Cardiac muscle cell (in vitro differentiated cells and primary cell): ENCODE measurements around the gene TMEM9. TPM values are rescaled to one million over a fixed set of nuclear protein-coding genes. Genes with fewer than 3 reads are reported as not detected.

ENCODE experiments used
- DNase-seq, 2 donors: peaks; one replicate each; pipeline versions ENCODE4 v3.0.0 to v3.0.0-alpha.2; 2010 to 2017; ENCODE audit warnings: low read depth in 1 of 2, low spot score in 1 of 2
- H3K27ac ChIP-seq: fragments of 200-600 bp; sonication (generic); 2 replicates; pipeline ENCODE4 v1.5.1; 2016
- H3K27me3 ChIP-seq: fragments of 200-600 bp; sonication (generic); 2 replicates; pipeline ENCODE4 v1.6.0; 2016; ENCODE audit warnings: control low read depth
- H3K36me3 ChIP-seq: fragments of 200-600 bp; sonication (generic); 2 replicates; pipeline ENCODE4 v1.5.1; 2016; ENCODE audit warnings: control low read depth
- H3K4me1 ChIP-seq: fragments of 200-600 bp; sonication (generic); 2 replicates; pipeline ENCODE4 v1.8.1; 2017; ENCODE audit warnings: low read depth, mild to moderate bottlenecking, mixed run types
- H3K4me3 ChIP-seq: fragments of 200-600 bp; sonication (generic); 2 replicates; pipeline ENCODE4 v1.5.1; 2016; ENCODE audit warnings: mild to moderate bottlenecking
- H3K9me3 ChIP-seq: fragments of 200-600 bp; sonication (generic); 2 replicates; pipeline ENCODE4 v1.5.1; 2017; ENCODE audit warnings: low read depth, mild to moderate bottlenecking, control low read depth
- polyA plus RNA-seq: library from polyadenylated mRNA; unstranded; fragments of >200 nt; fragmentation: Nextera tagmentation; extraction: Ambion mirVana; gene quantifications from 2 replicates; pipeline ENCODE4 v1.2.1, GENCODE V29; 2016
- total RNA-seq: library from RNA; depleted of rRNA; stranded (reverse); fragments of >200 nt; gene quantifications from 2 replicates; pipeline ENCODE4 v1.2.3, GENCODE V29; 2016
- TF ChIP-seq, protein P1 (sequence below): IDR thresholded peaks from 2 replicates; pipeline ENCODE4 v1.5.1; 2012; ENCODE audit warnings: low read depth, mild to moderate bottlenecking, low read length

The TMEM9 gene
- total and polyA plus RNA-seq, 2 experiments from 2014 or later = 171 to 215 TPM

DNA sequence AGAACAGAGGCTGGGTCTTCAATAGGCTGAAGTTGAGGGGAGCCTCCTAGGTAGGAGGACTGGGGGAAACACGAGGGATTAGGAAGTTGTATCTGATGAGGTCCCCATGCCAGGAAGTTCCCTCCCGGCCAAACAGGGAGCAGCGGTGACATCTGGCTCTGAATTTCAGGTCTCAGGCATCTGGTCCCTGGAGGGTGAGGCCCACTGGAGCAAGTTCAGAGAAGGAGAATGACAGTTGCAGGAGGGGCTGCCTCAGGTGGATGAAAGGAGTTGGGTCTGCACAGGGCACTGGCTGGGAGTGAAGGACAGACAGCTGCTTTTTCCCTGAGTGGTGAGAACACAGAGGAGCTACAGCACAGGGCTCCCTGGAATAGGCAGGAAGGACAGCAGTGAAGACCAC lies 9.1 kb downstream of the TMEM9 start:
- TF ChIP-seq, protein P1, sequence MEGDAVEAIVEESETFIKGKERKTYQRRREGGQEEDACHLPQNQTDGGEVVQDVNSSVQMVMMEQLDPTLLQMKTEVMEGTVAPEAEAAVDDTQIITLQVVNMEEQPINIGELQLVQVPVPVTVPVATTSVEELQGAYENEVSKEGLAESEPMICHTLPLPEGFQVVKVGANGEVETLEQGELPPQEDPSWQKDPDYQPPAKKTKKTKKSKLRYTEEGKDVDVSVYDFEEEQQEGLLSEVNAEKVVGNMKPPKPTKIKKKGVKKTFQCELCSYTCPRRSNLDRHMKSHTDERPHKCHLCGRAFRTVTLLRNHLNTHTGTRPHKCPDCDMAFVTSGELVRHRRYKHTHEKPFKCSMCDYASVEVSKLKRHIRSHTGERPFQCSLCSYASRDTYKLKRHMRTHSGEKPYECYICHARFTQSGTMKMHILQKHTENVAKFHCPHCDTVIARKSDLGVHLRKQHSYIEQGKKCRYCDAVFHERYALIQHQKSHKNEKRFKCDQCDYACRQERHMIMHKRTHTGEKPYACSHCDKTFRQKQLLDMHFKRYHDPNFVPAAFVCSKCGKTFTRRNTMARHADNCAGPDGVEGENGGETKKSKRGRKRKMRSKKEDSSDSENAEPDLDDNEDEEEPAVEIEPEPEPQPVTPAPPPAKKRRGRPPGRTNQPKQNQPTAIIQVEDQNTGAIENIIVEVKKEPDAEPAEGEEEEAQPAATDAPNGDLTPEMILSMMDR = no peak
- Histone ChIP-seq H3K4me1 (no peaks in the 10 kb centered on the region), H3K36me3 (peaks cover 59% of the 10 kb centered on the region), H3K9me3 (no peaks in the 10 kb centered on the region), H3K27ac (no peak overlapping the region), H3K4me3 (no peak overlapping the region), H3K27me3 (no peaks in the 10 kb centered on the region)
- no peak for DNase-seq

DNA sequence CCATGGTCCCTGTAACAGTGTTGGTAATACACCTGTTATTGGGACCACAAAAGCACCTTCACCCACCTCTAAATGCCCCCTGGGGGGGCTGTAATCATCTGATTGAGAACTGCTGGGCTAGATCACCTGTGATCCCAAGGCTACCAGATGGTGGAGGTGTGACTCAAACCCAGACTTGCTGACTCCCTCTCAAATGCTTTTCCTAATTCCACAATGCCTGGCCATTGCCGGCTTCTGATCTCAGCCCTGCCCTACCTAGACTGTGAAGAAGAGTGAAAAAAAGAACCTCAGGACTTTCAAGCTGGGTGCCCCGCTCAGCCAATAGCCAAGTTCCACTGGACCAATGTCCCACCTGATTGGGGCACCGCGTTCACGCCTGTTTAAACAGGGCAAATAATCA lies 9.6 kb downstream of the TMEM9 start:
- H3K27ac ChIP-seq = no peak overlapping the region
- no peak overlapping the region for H3K4me3 ChIP-seq
- H3K9me3 ChIP-seq = no peaks in the 10 kb centered on the region
- TF ChIP-seq, protein P1 = no peak
- peaks cover 55% of the 10 kb centered on the region for H3K36me3 ChIP-seq
- DNase-seq = no peak
- no peaks in the 10 kb centered on the region for H3K4me1 ChIP-seq
- no peaks in the 10 kb centered on the region for H3K27me3 ChIP-seq

DNA sequence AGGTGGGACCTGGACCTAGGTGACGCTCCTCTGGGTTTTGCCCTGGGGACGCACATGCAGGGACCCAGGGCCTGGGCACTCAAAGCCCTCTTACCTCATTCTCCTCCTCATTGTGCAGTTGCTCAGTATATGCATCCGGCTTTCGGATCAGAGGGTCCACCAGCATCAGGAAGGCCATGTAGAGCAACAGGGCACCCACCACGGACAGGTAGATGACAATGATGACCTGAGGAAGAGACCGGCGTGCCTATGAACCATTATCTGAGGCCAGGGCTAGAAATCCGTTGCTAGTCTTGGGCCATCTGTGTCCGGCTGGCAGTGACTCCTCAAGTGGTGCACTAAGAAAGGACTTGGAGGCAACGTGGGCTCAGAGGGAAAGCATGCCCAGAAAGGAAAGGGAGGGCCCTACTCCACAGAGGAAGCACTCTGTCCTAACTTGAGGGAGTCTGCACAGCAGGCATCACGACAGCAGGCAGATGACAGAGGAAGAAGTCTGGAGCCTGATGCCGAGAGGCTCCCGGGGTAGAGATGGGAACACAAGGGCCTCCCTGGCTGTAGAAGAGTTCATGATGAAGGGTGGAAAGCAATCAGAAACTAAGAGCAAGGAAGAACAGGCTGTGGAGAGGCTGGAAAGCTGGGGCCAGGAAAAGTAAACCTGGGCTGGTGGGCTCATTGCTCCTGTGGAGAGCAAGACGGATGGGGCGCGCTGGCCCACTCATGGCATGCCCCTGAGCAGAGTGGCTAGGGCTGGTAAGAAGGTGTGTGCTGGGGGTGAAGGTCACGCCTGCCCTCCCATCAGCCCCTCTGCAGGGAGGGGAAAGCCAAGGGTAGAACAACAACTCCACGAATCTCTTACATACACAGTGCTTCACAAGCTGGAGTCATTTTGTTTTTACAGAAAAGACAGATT lies 10.3 kb downstream of the TMEM9 start:
- no peak overlapping the region for H3K4me3 ChIP-seq
- H3K27ac ChIP-seq = no peak overlapping the region
- no peaks in the 10 kb centered on the region for H3K9me3 ChIP-seq
- no peaks in the 10 kb centered on the region for H3K4me1 ChIP-seq
- no peaks in the 10 kb centered on the region for H3K27me3 ChIP-seq
- DNase-seq = no peak
- peaks cover 50% of the 10 kb centered on the region for H3K36me3 ChIP-seq
- TF ChIP-seq, protein P1 = no peak

DNA sequence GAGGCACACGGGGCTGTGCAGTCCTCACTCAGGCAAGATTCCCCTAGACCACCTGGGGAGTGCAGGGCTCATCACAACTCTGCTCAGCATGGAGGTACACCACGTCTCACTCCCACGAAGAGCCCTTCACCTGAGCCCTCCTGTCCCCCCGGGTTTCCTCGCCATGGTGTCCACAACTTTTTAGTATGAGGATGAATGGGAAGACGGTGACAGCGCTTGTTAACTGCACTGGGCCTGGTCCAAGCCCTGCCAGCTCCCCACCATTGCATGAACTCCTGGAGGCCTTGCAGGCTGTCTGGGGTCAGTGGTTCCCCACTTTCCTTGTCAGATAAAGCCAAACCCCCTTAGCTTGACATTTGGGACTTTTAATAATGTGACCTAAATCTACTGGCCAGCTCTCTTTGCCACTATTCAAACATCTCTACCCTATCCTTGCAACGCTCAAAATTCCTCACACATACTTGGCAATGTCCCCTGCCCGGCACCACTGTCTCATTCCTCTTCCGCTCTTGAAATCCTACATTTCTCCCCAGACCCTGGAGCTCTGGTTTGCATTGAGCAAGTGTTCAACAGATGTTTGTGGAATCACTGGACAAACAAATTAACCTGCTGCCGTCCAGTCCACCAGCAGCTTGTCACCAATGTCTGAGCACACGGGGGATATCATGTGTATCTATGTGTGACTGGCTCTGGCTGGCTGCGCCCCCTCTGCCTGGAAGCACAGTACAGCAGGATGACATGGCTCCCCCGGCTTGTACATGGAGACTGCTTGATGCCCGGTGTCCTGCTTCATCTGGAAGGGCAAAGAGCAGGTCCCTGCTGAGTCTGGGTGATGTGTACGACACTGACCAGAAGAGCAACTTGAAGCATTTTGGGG lies 11.2 kb downstream of the TMEM9 start:
- H3K27me3 ChIP-seq = no peaks in the 10 kb centered on the region
- H3K9me3 ChIP-seq = no peaks in the 10 kb centered on the region
- no peaks in the 10 kb centered on the region for H3K4me1 ChIP-seq
- no peak overlapping the region for H3K4me3 ChIP-seq
- DNase-seq = no peak
- TF ChIP-seq, protein P1 = no peak
- no peak overlapping the region for H3K27ac ChIP-seq
- peaks cover 47% of the 10 kb centered on the region for H3K36me3 ChIP-seq

DNA sequence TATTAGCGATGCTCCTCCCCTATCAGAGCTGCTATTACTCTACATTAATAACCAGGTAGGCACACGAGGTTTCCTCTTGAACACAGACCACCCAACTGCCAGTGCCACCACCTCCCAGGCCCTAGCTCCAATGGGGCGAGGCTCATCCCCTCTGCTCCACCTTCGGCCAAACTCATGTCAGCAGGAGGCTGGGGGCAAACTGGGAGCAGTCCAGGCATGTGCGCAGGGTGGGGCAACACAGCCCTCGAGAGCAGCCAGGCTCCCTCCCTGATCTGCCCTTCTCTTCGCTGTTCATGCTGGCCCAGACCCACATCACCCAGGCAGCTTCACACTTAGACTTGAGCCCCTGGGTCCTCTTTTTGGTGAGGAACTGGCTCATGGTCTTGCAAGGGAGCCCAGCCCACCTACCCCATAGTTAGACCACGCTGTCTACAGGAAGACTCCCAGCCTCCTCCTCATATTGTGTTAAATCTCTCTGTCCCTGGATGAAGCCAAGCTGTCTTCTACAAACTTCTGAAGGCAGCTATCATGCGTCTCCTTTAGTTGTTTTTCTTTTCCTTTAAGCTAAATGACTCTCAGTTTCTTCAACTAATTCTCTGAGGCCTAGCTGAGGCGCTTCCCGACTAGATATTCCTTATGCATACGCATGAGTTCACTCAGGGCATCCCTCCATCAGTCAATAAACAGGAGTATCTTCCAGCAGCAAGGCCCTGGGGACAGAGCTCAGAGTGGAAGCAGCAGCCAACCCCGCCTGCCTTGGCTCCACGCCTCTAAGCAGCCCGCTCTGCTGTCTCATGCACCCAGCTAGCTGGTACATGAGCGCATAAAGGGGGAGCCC lies 12.0 kb downstream of the TMEM9 start:
- H3K27me3 ChIP-seq = no peaks in the 10 kb centered on the region
- no peak overlapping the region for H3K4me3 ChIP-seq
- TF ChIP-seq, protein P1 = no peak
- H3K4me1 ChIP-seq = no peaks in the 10 kb centered on the region
- no peaks in the 10 kb centered on the region for H3K9me3 ChIP-seq
- peaks cover 47% of the 10 kb centered on the region for H3K36me3 ChIP-seq
- DNase-seq = no peak
- H3K27ac ChIP-seq = no peak overlapping the region
